GM12865 (cell line): Measurements from ENCODE around the gene PLPPR4.

Experiments
- DNase-seq: peaks from one replicate; pipeline ENCODE4 v3.0.0; 2010; ENCODE audit warnings: low read depth
- H3K4me3 ChIP-seq: 2 replicates; pipeline ENCODE4 v1.5.1; 2011; ENCODE audit warnings: mild to moderate bottlenecking, low read depth, low read length, control low read depth
- CTCF ChIP-seq: IDR thresholded peaks from 2 replicates; pipeline ENCODE4 v1.5.1; 2011; ENCODE audit warnings: low read length, control low read depth, low read depth, inconsistent platforms; ENCODE audit not compliant: insufficient read depth; ENCODE audit errors: missing control alignments

Gene PLPPR4

GRCh38 chr1:99265124-99265523, 832 bp downstream of the PLPPR4 start:
- no peak for DNase-seq
- H3K4me3 ChIP-seq, result no peak overlapping the region
- no peak for TF ChIP-seq CTCF

- no peak overlapping the region for H3K4me3 ChIP-seq
- no peak for DNase-seq
- TF ChIP-seq CTCF, result no peak
These were observed 2.4 kb downstream of the PLPPR4 start for GRCh38 chr1:99266726-99267125.

GRCh38 chr1:99268021-99268420, 3.7 kb downstream of the PLPPR4 start:
- no peak for TF ChIP-seq CTCF
- no peak for DNase-seq
- H3K4me3 ChIP-seq, result no peak overlapping the region

- DNase-seq, result no peak
- no peak overlapping the region for H3K4me3 ChIP-seq
- no peak for TF ChIP-seq CTCF
These were observed 5.0 kb downstream of the PLPPR4 start for GRCh38 chr1:99269321-99269720.

- TF ChIP-seq CTCF, result no peak
- H3K4me3 ChIP-seq, result no peak overlapping the region
- no peak for DNase-seq
These were observed 6.4 kb downstream of the PLPPR4 start for GRCh38 chr1:99270646-99271045.

GRCh38 chr1:99271249-99271648, 7.0 kb downstream of the PLPPR4 start:
- no peak for TF ChIP-seq CTCF
- no peak overlapping the region for H3K4me3 ChIP-seq
- no peak for DNase-seq

GRCh38 chr1:99277066-99277465, 12.8 kb downstream of the PLPPR4 start:
- no peak for DNase-seq
- TF ChIP-seq CTCF, result no peak
- no peak overlapping the region for H3K4me3 ChIP-seq
